K562 (cell line): ENCODE measurements around the gene CRAMP1. TPM values are rescaled to one million over a fixed set of nuclear protein-coding genes. Genes with fewer than 3 reads are reported as not detected.
A peak's percentile ranks its signal among the peaks of the same experiment; 100 is the strongest.

Experiments used
- EWSR1 ChIP-seq: fragments of 450-650 bp; IDR thresholded peaks from 2 replicates; pipeline ENCODE4 v1.6.1; 2018; ENCODE audit warnings: borderline replicate concordance, mild to moderate bottlenecking, low read depth, moderate library complexity; ENCODE audit not compliant: partially characterized antibody
- GTF2F1 ChIP-seq: IDR thresholded peaks from 2 replicates; pipeline ENCODE4 v1.6.1; 2011; ENCODE audit warnings: low read depth, low read length, improper control_type of control experiment
- HDAC8 ChIP-seq: fragments of 450-650 bp; IDR thresholded peaks from 2 replicates; pipeline ENCODE4 v1.6.1; 2016; ENCODE audit warnings: mild to moderate bottlenecking, missing genetic modification characterization, moderate library complexity, missing compliant biosample characterization
- MTF1 ChIP-seq: fragments of 250-450 bp; sonication (Bioruptor Pico); IDR thresholded peaks from 2 replicates; pipeline ENCODE4 v1.9.0; 2021; ENCODE audit warnings: moderate library complexity, mild to moderate bottlenecking, inconsistent platforms, borderline replicate concordance
- NFXL1 ChIP-seq: fragments of 450-650 bp; formaldehyde crosslinking; IDR thresholded peaks from 2 replicates; pipeline ENCODE4 v1.4.0; 2021; ENCODE audit warnings: mild to moderate bottlenecking
- PTTG1 ChIP-seq: fragments of 450-650 bp; IDR thresholded peaks from 2 replicates; pipeline ENCODE4 v1.6.1; 2016; ENCODE audit warnings: low read depth, mild to moderate bottlenecking, missing genetic modification characterization, missing compliant biosample characterization
- SNRNP70 ChIP-seq: fragments of 200-400 bp; formaldehyde crosslinking; optimal IDR thresholded peaks from 2 replicates; pipeline ENCODE3; 2017; ENCODE audit warnings: low read depth, low read length
- SRSF9 ChIP-seq: fragments of 200-400 bp; formaldehyde crosslinking; IDR thresholded peaks from 2 replicates; pipeline ENCODE4 v1.6.1; 2017; ENCODE audit warnings: low read depth, low read length, borderline replicate concordance
- U2AF2 ChIP-seq: fragments of 200-400 bp; formaldehyde crosslinking; optimal IDR thresholded peaks from 2 replicates; pipeline ENCODE3; 2017; ENCODE audit warnings: low read depth, mild to moderate bottlenecking, low read length
- ZNF316 ChIP-seq: fragments of 450-650 bp; IDR thresholded peaks from 2 replicates; pipeline ENCODE4 v1.6.1; 2016
- ZNF384 ChIP-seq: IDR thresholded peaks from 2 replicates; pipeline ENCODE4 v1.6.1; 2012; ENCODE audit warnings: low read depth, low read length, improper control_type of control experiment
- polyA plus RNA-seq, 8 experiments: library from polyadenylated mRNA; depleted of rRNA in 4 of 8; stranded (reverse) in 5 of 8; unstranded in 3 of 8; fragments of >200 nt; fragmentation: Nextera tagmentation in 2 of 8; fragmentation: Illumina TruSeq in 1 of 8; extraction: Ambion mirVana in 2 of 8; extraction: Trizol in 1 of 8; gene quantifications; 2 replicates each; pipeline versions ENCODE4 v1.2.1 to v1.2.3, GENCODE V29; 2011 to 2014; ENCODE audit warnings: inconsistent platforms in 1 of 8, missing spikeins in 1 of 8
- total RNA-seq, 7 experiments: library from RNA; depleted of rRNA in 6 of 7; stranded (reverse); fragments of >200 nt in 6 of 7; fragmentation: Illumina TruSeq in 2 of 7; extraction: Trizol in 2 of 7; gene quantifications; 2 replicates each; pipeline versions ENCODE4 v1.2.1 to v1.2.3, GENCODE V29; 2011 to 2021; ENCODE audit warnings: low replicate concordance in 1 of 7
- TF ChIP-seq, protein P1 (sequence below): conservative IDR thresholded peaks from 2 replicates; pipeline ENCODE4 v1.6.1; 2011; ENCODE audit warnings: low read depth, mild to moderate bottlenecking, low read length; ENCODE audit not compliant: control insufficient read depth
- TF ChIP-seq, protein P2 (sequence below): IDR thresholded peaks from 3 replicates; pipeline ENCODE4 v1.6.1; 2011; ENCODE audit warnings: borderline replicate concordance, mild to moderate bottlenecking, moderate library complexity; ENCODE audit not compliant: insufficient read length; ENCODE audit errors: extremely low read depth
- TF ChIP-seq, protein P3 (sequence below), 2 experiments: fragments of 450-650 bp; formaldehyde crosslinking in 1 of 2; IDR thresholded peaks; 2 replicates each; pipeline versions ENCODE4 v1.4.0 to v1.6.1; 2014 to 2020; ENCODE audit warnings: mild to moderate bottlenecking in 2 of 2, borderline replicate concordance in 1 of 2, low read depth in 1 of 2
- TF ChIP-seq, protein P4 (sequence below): fragments of 250-450 bp; sonication (Bioruptor Pico); IDR thresholded peaks from 2 replicates; pipeline ENCODE4 v1.6.1; 2021; ENCODE audit warnings: mild to moderate bottlenecking

CRAMP1 gene
- total and polyA plus RNA-seq, 9 of the 15 experiments (the other 6 are each of a cell fraction or from before 2014, with no cell fraction given), result 0.52 to 20.8 (median 7.5) TPM

DNA sequence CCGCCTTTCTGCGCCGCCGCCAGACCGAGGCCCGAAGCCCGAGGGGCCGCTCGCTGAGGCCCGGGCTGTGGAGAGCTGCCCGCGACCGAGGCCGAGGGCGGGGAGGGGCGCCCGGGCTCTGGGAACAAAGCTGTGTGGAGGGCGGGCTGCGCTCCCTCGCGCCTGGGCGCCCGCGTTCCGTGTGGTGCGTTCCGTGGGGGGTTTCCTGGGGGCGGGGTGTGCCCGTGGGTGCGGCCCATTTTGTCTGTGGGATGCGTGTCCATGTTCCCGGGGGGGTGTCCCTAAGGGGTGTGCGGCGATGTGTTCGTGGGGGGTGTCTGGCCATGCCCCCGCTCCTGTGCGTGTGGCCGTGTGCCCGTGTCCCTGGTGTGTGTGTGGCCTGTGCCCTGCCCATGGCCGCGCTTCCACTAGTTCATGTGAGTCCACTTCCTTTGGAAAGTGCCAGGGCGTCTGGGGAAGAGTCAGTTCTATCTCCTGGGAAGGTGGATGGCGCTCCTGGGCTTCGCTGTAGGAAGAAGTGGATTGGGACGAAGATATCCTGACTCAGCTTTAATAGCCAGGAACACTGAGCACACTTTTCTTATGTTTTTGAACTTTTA, 66.4 kb downstream of the CRAMP1 start (continued):
- TF ChIP-seq, protein P1, sequence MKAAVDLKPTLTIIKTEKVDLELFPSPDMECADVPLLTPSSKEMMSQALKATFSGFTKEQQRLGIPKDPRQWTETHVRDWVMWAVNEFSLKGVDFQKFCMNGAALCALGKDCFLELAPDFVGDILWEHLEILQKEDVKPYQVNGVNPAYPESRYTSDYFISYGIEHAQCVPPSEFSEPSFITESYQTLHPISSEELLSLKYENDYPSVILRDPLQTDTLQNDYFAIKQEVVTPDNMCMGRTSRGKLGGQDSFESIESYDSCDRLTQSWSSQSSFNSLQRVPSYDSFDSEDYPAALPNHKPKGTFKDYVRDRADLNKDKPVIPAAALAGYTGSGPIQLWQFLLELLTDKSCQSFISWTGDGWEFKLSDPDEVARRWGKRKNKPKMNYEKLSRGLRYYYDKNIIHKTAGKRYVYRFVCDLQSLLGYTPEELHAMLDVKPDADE, result no peak
- TF ChIP-seq, protein P2, sequence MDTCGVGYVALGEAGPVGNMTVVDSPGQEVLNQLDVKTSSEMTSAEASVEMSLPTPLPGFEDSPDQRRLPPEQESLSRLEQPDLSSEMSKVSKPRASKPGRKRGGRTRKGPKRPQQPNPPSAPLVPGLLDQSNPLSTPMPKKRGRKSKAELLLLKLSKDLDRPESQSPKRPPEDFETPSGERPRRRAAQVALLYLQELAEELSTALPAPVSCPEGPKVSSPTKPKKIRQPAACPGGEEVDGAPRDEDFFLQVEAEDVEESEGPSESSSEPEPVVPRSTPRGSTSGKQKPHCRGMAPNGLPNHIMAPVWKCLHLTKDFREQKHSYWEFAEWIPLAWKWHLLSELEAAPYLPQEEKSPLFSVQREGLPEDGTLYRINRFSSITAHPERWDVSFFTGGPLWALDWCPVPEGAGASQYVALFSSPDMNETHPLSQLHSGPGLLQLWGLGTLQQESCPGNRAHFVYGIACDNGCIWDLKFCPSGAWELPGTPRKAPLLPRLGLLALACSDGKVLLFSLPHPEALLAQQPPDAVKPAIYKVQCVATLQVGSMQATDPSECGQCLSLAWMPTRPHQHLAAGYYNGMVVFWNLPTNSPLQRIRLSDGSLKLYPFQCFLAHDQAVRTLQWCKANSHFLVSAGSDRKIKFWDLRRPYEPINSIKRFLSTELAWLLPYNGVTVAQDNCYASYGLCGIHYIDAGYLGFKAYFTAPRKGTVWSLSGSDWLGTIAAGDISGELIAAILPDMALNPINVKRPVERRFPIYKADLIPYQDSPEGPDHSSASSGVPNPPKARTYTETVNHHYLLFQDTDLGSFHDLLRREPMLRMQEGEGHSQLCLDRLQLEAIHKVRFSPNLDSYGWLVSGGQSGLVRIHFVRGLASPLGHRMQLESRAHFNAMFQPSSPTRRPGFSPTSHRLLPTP, result no peak
- TF ChIP-seq MTF1 (CRISPR knock-in tag) (no peak), U2AF2 (no peak), PTTG1 (tag) (no peak), SRSF9 (no peak), EWSR1 (no peak), ZNF384 (no peak), HDAC8 (tag) (no peak), ZNF316 (peak; percentile 99), GTF2F1 (no peak), SNRNP70 (no peak), NFXL1 (CRISPR knock-in tag) (no peak)
- TF ChIP-seq, protein P3, sequence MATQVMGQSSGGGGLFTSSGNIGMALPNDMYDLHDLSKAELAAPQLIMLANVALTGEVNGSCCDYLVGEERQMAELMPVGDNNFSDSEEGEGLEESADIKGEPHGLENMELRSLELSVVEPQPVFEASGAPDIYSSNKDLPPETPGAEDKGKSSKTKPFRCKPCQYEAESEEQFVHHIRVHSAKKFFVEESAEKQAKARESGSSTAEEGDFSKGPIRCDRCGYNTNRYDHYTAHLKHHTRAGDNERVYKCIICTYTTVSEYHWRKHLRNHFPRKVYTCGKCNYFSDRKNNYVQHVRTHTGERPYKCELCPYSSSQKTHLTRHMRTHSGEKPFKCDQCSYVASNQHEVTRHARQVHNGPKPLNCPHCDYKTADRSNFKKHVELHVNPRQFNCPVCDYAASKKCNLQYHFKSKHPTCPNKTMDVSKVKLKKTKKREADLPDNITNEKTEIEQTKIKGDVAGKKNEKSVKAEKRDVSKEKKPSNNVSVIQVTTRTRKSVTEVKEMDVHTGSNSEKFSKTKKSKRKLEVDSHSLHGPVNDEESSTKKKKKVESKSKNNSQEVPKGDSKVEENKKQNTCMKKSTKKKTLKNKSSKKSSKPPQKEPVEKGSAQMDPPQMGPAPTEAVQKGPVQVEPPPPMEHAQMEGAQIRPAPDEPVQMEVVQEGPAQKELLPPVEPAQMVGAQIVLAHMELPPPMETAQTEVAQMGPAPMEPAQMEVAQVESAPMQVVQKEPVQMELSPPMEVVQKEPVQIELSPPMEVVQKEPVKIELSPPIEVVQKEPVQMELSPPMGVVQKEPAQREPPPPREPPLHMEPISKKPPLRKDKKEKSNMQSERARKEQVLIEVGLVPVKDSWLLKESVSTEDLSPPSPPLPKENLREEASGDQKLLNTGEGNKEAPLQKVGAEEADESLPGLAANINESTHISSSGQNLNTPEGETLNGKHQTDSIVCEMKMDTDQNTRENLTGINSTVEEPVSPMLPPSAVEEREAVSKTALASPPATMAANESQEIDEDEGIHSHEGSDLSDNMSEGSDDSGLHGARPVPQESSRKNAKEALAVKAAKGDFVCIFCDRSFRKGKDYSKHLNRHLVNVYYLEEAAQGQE (IDR thresholded peaks at IDR 0.05; ENCODE audit: borderline replicate concordance), result no peak
- TF ChIP-seq, protein P3 (CRISPR knock-in tag; IDR thresholded peaks at IDR 0.05; ENCODE audit: low read depth), result no peak
- TF ChIP-seq, protein P4, sequence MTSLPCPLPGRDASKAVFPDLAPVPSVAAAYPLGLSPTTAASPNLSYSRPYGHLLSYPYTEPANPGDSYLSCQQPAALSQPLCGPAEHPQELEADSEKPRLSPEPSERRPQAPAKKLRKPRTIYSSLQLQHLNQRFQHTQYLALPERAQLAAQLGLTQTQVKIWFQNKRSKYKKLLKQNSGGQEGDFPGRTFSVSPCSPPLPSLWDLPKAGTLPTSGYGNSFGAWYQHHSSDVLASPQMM, result no peak
